ENCODE data around the gene NDUFB4. TPM values are rescaled to one million over a fixed set of nuclear protein-coding genes. Genes with fewer than 3 reads are reported as not detected.

Gene NDUFB4
- total RNA-seq, 4 donors from 2014 or later = 46.9 to 128 (median 87.8) TPM

GRCh38 chr3:120634539-120634938 lies 38.4 kb downstream of the NDUFB4 start:
- TF ChIP-seq CTCF (IDR thresholded peaks at IDR 0.05; ENCODE audit: low read depth) = no peak

GRCh38 chr3:120636795-120637401 lies 40.8 kb downstream of the NDUFB4 start:
- TF ChIP-seq CTCF (IDR thresholded peaks at IDR 0.05; ENCODE audit: low read depth) = no peak

GRCh38 chr3:120637851-120638559 lies 41.9 kb downstream of the NDUFB4 start:
- TF ChIP-seq CTCF (IDR thresholded peaks at IDR 0.05; ENCODE audit: low read depth) = no peak

- no peak for TF ChIP-seq CTCF (IDR thresholded peaks at IDR 0.05; ENCODE audit: low read depth)
Observed at GRCh38 chr3:120640231-120640630, 44.1 kb downstream of the NDUFB4 start.

GRCh38 chr3:120641696-120642246 lies 45.6 kb downstream of the NDUFB4 start:
- TF ChIP-seq CTCF (IDR thresholded peaks at IDR 0.05; ENCODE audit: low read depth) = no peak

GRCh38 chr3:120642368-120642948 lies 46.3 kb downstream of the NDUFB4 start:
- no peak for TF ChIP-seq CTCF (IDR thresholded peaks at IDR 0.05; ENCODE audit: low read depth)

All from subcutaneous adipose tissue (tissue), 4 donors.